Neural cell (in vitro differentiated cells): ENCODE results near the gene GNB1. TPM values are rescaled to one million over a fixed set of nuclear protein-coding genes. Genes with fewer than 3 reads are reported as not detected.

Experiments
- H2AFZ ChIP-seq: fragments of 200-600, 300-800 bp; sonication (generic), shearing (Covaris generic); 2 replicates; pipeline ENCODE4 v1.6.0; 2014; ENCODE audit warnings: low read depth, mild to moderate bottlenecking, antibody characterized with exemption, low read length, moderate library complexity
- H3F3A ChIP-seq: fragments of 200-600 bp; shearing (Covaris generic); 2 replicates; pipeline ENCODE4 v1.6.1; 2016; ENCODE audit warnings: mild to moderate bottlenecking, moderate library complexity, mixed read lengths, antibody characterized with exemption, low read length; ENCODE audit not compliant: insufficient read depth, poor library complexity, severe bottlenecking
- H3K27ac ChIP-seq: fragments of 200-600, 300-800 bp; sonication (generic), shearing (Covaris generic); 2 replicates; pipeline ENCODE4 v1.5.1; 2014; ENCODE audit warnings: mild to moderate bottlenecking, low read length, moderate library complexity
- H3K27me3 ChIP-seq: fragments of 300-800, 200-600 bp; sonication (generic), shearing (Covaris generic); 2 replicates; pipeline ENCODE4 v1.6.0; 2014; ENCODE audit warnings: mild to moderate bottlenecking, low read depth, low read length, moderate library complexity; ENCODE audit not compliant: insufficient read depth
- H3K36me3 ChIP-seq: fragments of 300-800, 200-600 bp; sonication (generic), shearing (Covaris generic); 2 replicates; pipeline ENCODE4 v1.5.1; 2014; ENCODE audit warnings: mild to moderate bottlenecking, antibody characterized with exemption, low read length, moderate library complexity; ENCODE audit not compliant: insufficient read depth
- H3K4me2 ChIP-seq: fragments of 300-800, 200-600 bp; sonication (generic), shearing (Covaris generic); 2 replicates; pipeline ENCODE4 v1.6.0; 2014; ENCODE audit warnings: mild to moderate bottlenecking, low read length
- H3K4me3 ChIP-seq: fragments of 300-800, 200-600 bp; sonication (generic), shearing (Covaris generic); 2 replicates; pipeline ENCODE4 v1.5.1; 2014; ENCODE audit warnings: mild to moderate bottlenecking, low read length, moderate library complexity
- H3K79me2 ChIP-seq: fragments of 200-600 bp; shearing (Covaris generic); replicated peaks from 2 replicates; pipeline ENCODE4 v1.6.0; 2014; ENCODE audit warnings: mild to moderate bottlenecking, low read length, moderate library complexity; ENCODE audit not compliant: insufficient read depth
- H3K9ac ChIP-seq: fragments of 300-800, 200-600 bp; sonication (generic), shearing (Covaris generic); 2 replicates; pipeline ENCODE4 v1.6.1; 2016; ENCODE audit warnings: mild to moderate bottlenecking, low read length, mixed read lengths
- H3K9me2 ChIP-seq: fragments of 200-600 bp; shearing (Covaris generic); 2 replicates; pipeline ENCODE4 v1.6.1; 2016; ENCODE audit warnings: mild to moderate bottlenecking, low read length, mixed read lengths; ENCODE audit not compliant: insufficient read depth
- H3K9me3 ChIP-seq: fragments of 200-600, 300-800 bp; sonication (generic), shearing (Covaris generic); 2 replicates; pipeline ENCODE4 v1.6.1; 2016; ENCODE audit warnings: mild to moderate bottlenecking, mixed run types, low read length, moderate library complexity, mixed read lengths
- H4K20me1 ChIP-seq: fragments of 200-600 bp; shearing (Covaris generic); 2 replicates; pipeline ENCODE4 v1.6.1; 2016; ENCODE audit warnings: mild to moderate bottlenecking, mixed run types; ENCODE audit not compliant: insufficient read depth
- EP300 ChIP-seq: fragments of 450-650 bp; conservative IDR thresholded peaks from 2 replicates; pipeline ENCODE4 v1.6.1; 2014; ENCODE audit warnings: antibody characterized with exemption, mild to moderate bottlenecking, moderate library complexity; ENCODE audit not compliant: poor library complexity, severe bottlenecking
- EZH2 ChIP-seq: fragments of 200-600, 300-800 bp; shearing (Covaris generic), sonication (generic); IDR thresholded peaks from 2 replicates; pipeline ENCODE4 v1.6.1; 2014; ENCODE audit warnings: antibody characterized with exemption, low read length, borderline replicate concordance, mild to moderate bottlenecking; ENCODE audit not compliant: insufficient read depth, poor library complexity, severe bottlenecking
- MXI1 ChIP-seq: fragments of 450-650 bp; conservative IDR thresholded peaks from 2 replicates; pipeline ENCODE4 v1.6.1; 2014; ENCODE audit warnings: antibody characterized with exemption, mild to moderate bottlenecking; ENCODE audit not compliant: poor library complexity, severe bottlenecking
- POLR2AphosphoS5 ChIP-seq: IDR thresholded peaks from 2 replicates; pipeline ENCODE4 v1.6.1; 2012
- RAD21 ChIP-seq: fragments of 450-650 bp; conservative IDR thresholded peaks from 2 replicates; pipeline ENCODE4 v1.6.1; 2014; ENCODE audit warnings: antibody characterized with exemption, mild to moderate bottlenecking, moderate library complexity
- REST ChIP-seq: IDR thresholded peaks from 2 replicates; pipeline ENCODE4 v1.6.1; 2012; ENCODE audit warnings: borderline replicate concordance
- SMC3 ChIP-seq: fragments of 450-650 bp; conservative IDR thresholded peaks from 2 replicates; pipeline ENCODE4 v1.6.1; 2014; ENCODE audit warnings: antibody characterized with exemption, mild to moderate bottlenecking, moderate library complexity; ENCODE audit not compliant: poor library complexity
- TAF1 ChIP-seq: IDR thresholded peaks from 2 replicates; pipeline ENCODE4 v1.6.1; 2012; ENCODE audit warnings: low read depth
- polyA plus RNA-seq: library from polyadenylated mRNA; depleted of rRNA; stranded (reverse); fragments of >200 nt; gene quantifications from 2 replicates; pipeline ENCODE4 v1.2.3, GENCODE V29; 2014
- TF ChIP-seq, protein P1 (sequence below): fragments of 450-650 bp; IDR thresholded peaks from 2 replicates; pipeline ENCODE4 v1.5.1; 2014; ENCODE audit warnings: antibody characterized with exemption, mild to moderate bottlenecking, moderate library complexity; ENCODE audit not compliant: poor library complexity, severe bottlenecking

Gene GNB1
- polyA plus RNA-seq, 1 donor from 2014 or later, result 325 TPM

DNA sequence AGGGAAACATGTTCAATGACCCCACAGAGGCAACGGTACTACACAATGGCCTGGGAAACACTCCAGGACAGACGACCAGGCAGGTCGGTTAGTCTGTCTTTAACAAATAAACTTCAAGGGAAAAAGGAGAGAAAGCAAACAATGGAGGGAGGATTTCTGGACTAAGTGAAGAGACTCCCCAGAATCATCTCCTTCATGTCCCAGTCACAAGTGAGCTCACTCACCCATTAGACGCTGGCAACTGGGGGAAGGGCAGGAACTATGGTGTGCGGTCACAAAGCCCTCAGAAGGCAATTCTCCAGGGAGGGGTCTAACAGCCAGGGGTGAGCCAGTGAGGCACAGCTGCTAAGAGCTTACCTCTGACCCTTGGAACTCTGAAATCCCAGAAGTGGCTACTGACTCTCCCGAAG lies 57.0 kb downstream of the GNB1 start:
- no peak overlapping the region for H2AFZ ChIP-seq
- no peaks in the 10 kb centered on the region for H3K36me3 ChIP-seq
- H3K9me3 ChIP-seq, result no peaks in the 10 kb centered on the region
- H3K4me3 ChIP-seq, result no peak overlapping the region
- TF ChIP-seq EP300 (no peak), TAF1 (no peak), MXI1 (no peak), SMC3 (no peak), REST (no peak), RAD21 (no peak), POLR2AphosphoS5 (no peak), EZH2 (no peak)
- TF ChIP-seq, protein P1, sequence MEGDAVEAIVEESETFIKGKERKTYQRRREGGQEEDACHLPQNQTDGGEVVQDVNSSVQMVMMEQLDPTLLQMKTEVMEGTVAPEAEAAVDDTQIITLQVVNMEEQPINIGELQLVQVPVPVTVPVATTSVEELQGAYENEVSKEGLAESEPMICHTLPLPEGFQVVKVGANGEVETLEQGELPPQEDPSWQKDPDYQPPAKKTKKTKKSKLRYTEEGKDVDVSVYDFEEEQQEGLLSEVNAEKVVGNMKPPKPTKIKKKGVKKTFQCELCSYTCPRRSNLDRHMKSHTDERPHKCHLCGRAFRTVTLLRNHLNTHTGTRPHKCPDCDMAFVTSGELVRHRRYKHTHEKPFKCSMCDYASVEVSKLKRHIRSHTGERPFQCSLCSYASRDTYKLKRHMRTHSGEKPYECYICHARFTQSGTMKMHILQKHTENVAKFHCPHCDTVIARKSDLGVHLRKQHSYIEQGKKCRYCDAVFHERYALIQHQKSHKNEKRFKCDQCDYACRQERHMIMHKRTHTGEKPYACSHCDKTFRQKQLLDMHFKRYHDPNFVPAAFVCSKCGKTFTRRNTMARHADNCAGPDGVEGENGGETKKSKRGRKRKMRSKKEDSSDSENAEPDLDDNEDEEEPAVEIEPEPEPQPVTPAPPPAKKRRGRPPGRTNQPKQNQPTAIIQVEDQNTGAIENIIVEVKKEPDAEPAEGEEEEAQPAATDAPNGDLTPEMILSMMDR, result no peak
- no peaks in the 10 kb centered on the region for H3F3A ChIP-seq
- H3K9ac ChIP-seq, result no peak overlapping the region
- H3K9me2 ChIP-seq, result no peaks in the 10 kb centered on the region
- peaks cover 27% of the 10 kb centered on the region for H4K20me1 ChIP-seq
- no peaks in the 10 kb centered on the region for H3K27me3 ChIP-seq
- H3K27ac ChIP-seq, result no peak overlapping the region
- H3K4me2 ChIP-seq, result no peak overlapping the region
- H3K79me2 ChIP-seq, result peaks cover 66% of the 10 kb centered on the region

- peaks cover 27% of the 10 kb centered on the region for H4K20me1 ChIP-seq
- no peak overlapping the region for H3K9ac ChIP-seq
- H3K9me2 ChIP-seq, result no peaks in the 10 kb centered on the region
- no peak overlapping the region for H3K4me3 ChIP-seq
- no peaks in the 10 kb centered on the region for H3F3A ChIP-seq
- H3K4me2 ChIP-seq, result no peak overlapping the region
- TF ChIP-seq EZH2 (no peak), TAF1 (no peak), REST (no peak), RAD21 (no peak), EP300 (no peak)
- TF ChIP-seq, protein P1, result no peak
- no peaks in the 10 kb centered on the region for H3K36me3 ChIP-seq
- no peak overlapping the region for H2AFZ ChIP-seq
- peaks cover 66% of the 10 kb centered on the region for H3K79me2 ChIP-seq
- H3K27ac ChIP-seq, result no peak overlapping the region
- no peaks in the 10 kb centered on the region for H3K9me3 ChIP-seq
- no peaks in the 10 kb centered on the region for H3K27me3 ChIP-seq
These were observed 57.4 kb downstream of the GNB1 start for GRCh38 chr1:1833456-1833855.
